ENCODE results near the gene TNFRSF4.

Gene TNFRSF4

GRCh38 chr1:1213345-1214265, at the start of gene TNFRSF4:
Gene TNFRSF4, minus strand, starts transcription at chr1:1214153. Its CDS starts 26 bp downstream, at chr1:1214127.
- Histone ChIP-seq H3K27ac (no peak within 1 kb of the TSS), H3K9ac (ENCODE audit: insufficient read length) (no peak within 1 kb of the TSS), H3K36me3 (ENCODE audit: insufficient read depth, low read length) (peaks cover 6% of the 10 kb centered on the region; the same call in 1 of the 2 replicates), H3K9me3 (ENCODE audit: low read depth, low read length) (no peaks in the 10 kb centered on the region), H3K4me3 (no peak within 1 kb of the TSS)
- DNase-seq (ENCODE audit: low read depth, low spot score), result no peak
- TF ChIP-seq EZH2 (IDR thresholded peaks at IDR 0.05) (no peak), FOXP2 (optimal IDR thresholded peaks at IDR 0.05; ENCODE audit: control extremely low read depth, extremely low read length, insufficient read depth) (no peak), POLR2AphosphoS5 (IDR thresholded peaks at IDR 0.05; ENCODE audit: borderline replicate concordance, low read depth, low read length) (no peak)

DNA sequence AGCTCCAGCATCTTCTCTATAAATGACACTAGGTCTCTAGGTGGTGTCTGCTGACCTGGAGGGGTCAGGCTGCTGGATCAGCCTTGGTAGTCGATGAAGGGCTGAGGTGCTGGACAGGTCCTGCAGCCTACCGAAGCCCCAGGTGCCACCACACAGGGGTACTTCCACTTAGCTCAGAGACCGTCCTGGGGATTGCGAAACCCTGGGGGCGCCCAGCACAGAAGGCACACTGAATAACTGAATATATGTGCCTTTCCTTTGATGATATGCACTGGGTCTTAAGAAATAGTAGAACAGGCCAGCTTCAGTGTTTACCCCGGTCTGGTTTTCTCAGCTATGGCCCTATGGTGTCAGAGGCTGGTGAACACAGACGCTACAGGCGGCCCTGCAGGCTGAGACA, 48.8 kb upstream of the TNFRSF4 start:
- Histone ChIP-seq H3K9me3 (ENCODE audit: low read depth, low read length) (no peaks in the 10 kb centered on the region), H3K27ac (no peak overlapping the region), H3K4me3 (no peak overlapping the region), H3K9ac (ENCODE audit: insufficient read length) (no peak overlapping the region), H3K36me3 (ENCODE audit: insufficient read depth, low read length) (peaks cover 65% of the 10 kb centered on the region)
- TF ChIP-seq EZH2 (IDR thresholded peaks at IDR 0.05) (no peak), POLR2AphosphoS5 (IDR thresholded peaks at IDR 0.05; ENCODE audit: borderline replicate concordance, low read depth, low read length) (no peak), FOXP2 (optimal IDR thresholded peaks at IDR 0.05; ENCODE audit: control extremely low read depth, extremely low read length, insufficient read depth) (no peak)
- no peak for DNase-seq (ENCODE audit: low read depth, low spot score)

- Histone ChIP-seq H3K9ac (ENCODE audit: insufficient read length) (no peak overlapping the region), H3K36me3 (ENCODE audit: insufficient read depth, low read length) (peaks cover 64% of the 10 kb centered on the region), H3K9me3 (ENCODE audit: low read depth, low read length) (no peaks in the 10 kb centered on the region), H3K4me3 (no peak overlapping the region), H3K27ac (no peak overlapping the region)
- TF ChIP-seq FOXP2 (optimal IDR thresholded peaks at IDR 0.05; ENCODE audit: control extremely low read depth, extremely low read length, insufficient read depth), result no peak
- no peak for TF ChIP-seq EZH2 (IDR thresholded peaks at IDR 0.05)
- no peak for TF ChIP-seq POLR2AphosphoS5 (IDR thresholded peaks at IDR 0.05; ENCODE audit: borderline replicate concordance, low read depth, low read length)
- no peak for DNase-seq (ENCODE audit: low read depth, low spot score)
Measured at GRCh38 chr1:1262071-1262470, 48.1 kb upstream of the TNFRSF4 start.

DNA sequence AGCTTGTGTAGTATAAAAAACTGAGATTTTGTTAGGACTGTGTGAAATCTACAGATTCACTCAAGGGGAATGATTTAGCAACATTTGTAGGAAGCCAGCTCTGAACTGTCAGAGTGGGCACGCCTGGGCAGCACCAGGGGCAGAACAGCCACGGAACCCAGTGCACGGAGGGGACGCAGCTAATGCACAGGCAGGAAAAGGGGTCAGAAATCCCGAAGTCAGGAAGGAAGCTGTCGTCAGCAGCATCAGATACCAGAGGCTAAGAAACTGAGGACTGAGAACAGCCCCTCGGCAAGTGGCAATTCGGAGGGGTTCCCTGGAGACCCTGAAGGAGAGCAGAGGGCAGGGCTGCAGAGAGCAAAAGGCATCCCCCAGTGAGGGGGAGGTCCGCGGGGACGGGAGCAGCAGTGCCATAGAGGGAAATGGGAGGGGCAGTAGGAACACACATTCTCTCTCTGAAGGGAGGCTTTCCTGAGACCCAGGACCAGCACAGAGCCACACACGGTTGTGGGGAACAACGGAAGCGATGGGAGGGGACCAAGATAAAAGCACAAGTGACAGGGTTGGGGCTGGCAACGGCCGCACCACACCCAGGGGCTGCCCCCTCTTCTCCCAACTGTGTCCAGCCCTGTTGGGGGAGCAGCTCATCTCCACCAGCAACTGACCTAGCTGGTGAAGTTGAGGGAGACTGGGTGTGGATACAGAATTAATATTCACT, 47.0 kb upstream of the TNFRSF4 start:
- Histone ChIP-seq H3K9ac (ENCODE audit: insufficient read length) (no peak overlapping the region), H3K27ac (peak overlapping the region; percentile 42; the same call in 1 of the 2 replicates), H3K9me3 (ENCODE audit: low read depth, low read length) (no peaks in the 10 kb centered on the region), H3K4me3 (no peak overlapping the region), H3K36me3 (ENCODE audit: insufficient read depth, low read length) (peaks cover 70% of the 10 kb centered on the region)
- TF ChIP-seq FOXP2 (optimal IDR thresholded peaks at IDR 0.05; ENCODE audit: control extremely low read depth, extremely low read length, insufficient read depth), result no peak
- no peak for TF ChIP-seq EZH2 (IDR thresholded peaks at IDR 0.05)
- no peak for TF ChIP-seq POLR2AphosphoS5 (IDR thresholded peaks at IDR 0.05; ENCODE audit: borderline replicate concordance, low read depth, low read length)
- DNase-seq (ENCODE audit: low read depth, low spot score), result no peak

DNA sequence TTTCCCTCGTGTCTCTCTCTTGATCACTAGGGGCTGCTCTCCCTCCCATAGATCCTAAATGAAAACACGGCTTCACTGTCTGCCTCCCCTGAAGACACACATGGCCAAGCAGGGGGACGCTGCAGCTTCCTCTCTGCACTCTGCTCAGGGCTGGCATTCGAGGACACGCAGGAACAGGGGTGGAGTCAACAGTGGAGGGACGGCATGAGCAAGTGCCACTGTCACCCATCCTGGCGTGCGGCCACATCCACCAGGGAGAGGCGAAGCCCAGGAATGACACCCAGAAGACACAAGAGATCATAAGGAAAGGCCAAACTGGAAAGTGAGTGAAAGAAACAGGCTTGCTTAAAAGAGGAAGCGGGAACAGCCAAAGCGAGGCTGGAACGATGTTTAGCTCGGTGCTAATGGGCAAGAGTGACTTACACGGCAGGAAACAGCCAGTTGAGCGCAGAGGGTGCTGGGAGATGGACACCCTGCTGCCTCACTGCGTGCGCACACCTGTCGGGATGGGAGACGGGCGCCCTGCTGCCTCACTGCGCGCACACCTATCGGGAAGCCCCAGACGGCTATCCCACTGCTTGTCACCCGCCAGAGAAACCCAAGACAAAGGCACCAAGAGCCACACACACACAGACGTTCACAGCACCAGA, 46.1 kb upstream of the TNFRSF4 start:
- Histone ChIP-seq H3K4me3 (no peak overlapping the region), H3K36me3 (ENCODE audit: insufficient read depth, low read length) (peaks cover 73% of the 10 kb centered on the region), H3K9me3 (ENCODE audit: low read depth, low read length) (no peaks in the 10 kb centered on the region), H3K27ac (no peak overlapping the region; the same call in 1 of the 2 replicates), H3K9ac (ENCODE audit: insufficient read length) (no peak overlapping the region)
- DNase-seq (ENCODE audit: low read depth, low spot score), result no peak
- TF ChIP-seq EZH2 (IDR thresholded peaks at IDR 0.05) (no peak), FOXP2 (optimal IDR thresholded peaks at IDR 0.05; ENCODE audit: control extremely low read depth, extremely low read length, insufficient read depth) (no peak), POLR2AphosphoS5 (IDR thresholded peaks at IDR 0.05; ENCODE audit: borderline replicate concordance, low read depth, low read length) (no peak)

DNA sequence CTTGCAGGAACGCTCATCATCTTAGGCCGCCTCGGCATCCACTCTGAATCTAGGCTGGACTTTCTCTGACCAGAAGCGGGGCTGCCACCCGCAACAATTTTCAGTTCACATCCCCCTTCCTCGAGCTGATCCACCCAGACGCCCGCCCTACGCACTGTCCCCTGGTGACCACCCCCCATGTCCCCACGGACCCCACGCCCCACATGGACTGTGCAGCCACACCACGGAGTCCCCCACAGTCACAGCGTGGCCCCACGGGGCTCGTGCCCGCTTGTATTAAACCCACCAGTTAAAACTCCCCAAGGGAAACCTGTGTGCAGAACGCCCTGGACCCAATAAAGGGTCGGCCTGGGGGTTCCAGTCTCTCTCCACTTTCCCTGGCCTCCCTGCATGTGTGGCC, 45.6 kb upstream of the TNFRSF4 start:
- H3K27ac ChIP-seq, result no peak overlapping the region
- H3K9ac ChIP-seq (ENCODE audit: insufficient read length), result no peak overlapping the region
- TF ChIP-seq POLR2AphosphoS5 (IDR thresholded peaks at IDR 0.05; ENCODE audit: borderline replicate concordance, low read depth, low read length) (no peak), FOXP2 (optimal IDR thresholded peaks at IDR 0.05; ENCODE audit: control extremely low read depth, extremely low read length, insufficient read depth) (no peak), EZH2 (IDR thresholded peaks at IDR 0.05) (no peak)
- H3K4me3 ChIP-seq, result no peak overlapping the region
- no peak for DNase-seq (ENCODE audit: low read depth, low spot score)
- H3K36me3 ChIP-seq (ENCODE audit: insufficient read depth, low read length), result peaks cover 72% of the 10 kb centered on the region
- no peaks in the 10 kb centered on the region for H3K9me3 ChIP-seq (ENCODE audit: low read depth, low read length)

GRCh38 chr1:1259119-1259488, 45.2 kb upstream of the TNFRSF4 start:
- Histone ChIP-seq H3K36me3 (ENCODE audit: insufficient read depth, low read length) (peaks cover 70% of the 10 kb centered on the region), H3K9me3 (ENCODE audit: low read depth, low read length) (no peaks in the 10 kb centered on the region), H3K4me3 (no peak overlapping the region), H3K9ac (ENCODE audit: insufficient read length) (no peak overlapping the region), H3K27ac (no peak overlapping the region)
- no peak for TF ChIP-seq EZH2 (IDR thresholded peaks at IDR 0.05)
- no peak for TF ChIP-seq FOXP2 (optimal IDR thresholded peaks at IDR 0.05; ENCODE audit: control extremely low read depth, extremely low read length, insufficient read depth)
- no peak for TF ChIP-seq POLR2AphosphoS5 (IDR thresholded peaks at IDR 0.05; ENCODE audit: borderline replicate concordance, low read depth, low read length)
- no peak for DNase-seq (ENCODE audit: low read depth, low spot score)

All from SK-N-MC (cell line).